HG03025 (cell line): ENCODE data around the gene GSG1L.
"Not testable (repeated sequence)": the region's sequence is repeated elsewhere in the genome, so short reads cannot be mapped to it uniquely, and the experiment has no call there.

Source experiments
- ATAC-seq: cut with Tn5 transposase; IDR thresholded peaks from one replicate; pipeline ENCODE4 v1.9.1; 2021; ENCODE audit warnings: mild to moderate bottlenecking, moderate library complexity; ENCODE audit not compliant: unreplicated experiment, low FRiP score

The GSG1L gene

DNA sequence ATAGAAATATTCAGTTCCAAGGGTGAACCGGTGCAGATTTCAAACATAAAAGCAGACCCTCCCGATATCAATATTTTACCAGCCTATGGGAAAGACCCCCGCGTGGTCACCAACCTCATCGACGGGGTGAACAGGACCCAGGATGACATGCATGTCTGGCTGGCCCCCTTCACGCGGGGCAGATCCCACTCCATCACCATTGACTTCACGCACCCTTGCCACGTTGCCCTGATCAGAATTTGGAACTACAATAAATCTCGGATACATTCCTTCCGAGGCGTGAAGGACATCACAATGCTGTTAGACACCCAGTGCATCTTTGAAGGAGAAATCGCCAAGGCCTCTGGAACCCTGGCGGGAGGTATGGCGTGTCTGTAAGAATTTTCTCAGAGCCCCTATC, 313.6 kb downstream of the GSG1L start:
- ATAC-seq, result no peak

GRCh38 chr16:27749547-27749875, 314.0 kb downstream of the GSG1L start:
- no peak for ATAC-seq

GRCh38 chr16:27748868-27749546, 314.5 kb downstream of the GSG1L start:
- ATAC-seq, result no peak

- no peak for ATAC-seq
Observed at GRCh38 chr16:27747946-27748345, 315.6 kb downstream of the GSG1L start.

GRCh38 chr16:27746076-27746855, 317.2 kb downstream of the GSG1L start:
- ATAC-seq, result no peak

- ATAC-seq, result no peak
Observed at GRCh38 chr16:27745348-27745747, 318.2 kb downstream of the GSG1L start.

- no peak for ATAC-seq
Observed at GRCh38 chr16:27743963-27744362, 319.6 kb downstream of the GSG1L start.

- not testable (repeated sequence) for ATAC-seq
Observed at GRCh38 chr16:27743001-27743400, 320.5 kb downstream of the GSG1L start.

GRCh38 chr16:27742333-27742732, 321.2 kb downstream of the GSG1L start:
- no peak for ATAC-seq

- ATAC-seq, result no peak
Observed at GRCh38 chr16:27740496-27741201, 322.9 kb downstream of the GSG1L start.

- no peak for ATAC-seq
Observed at GRCh38 chr16:27739606-27740357, 323.7 kb downstream of the GSG1L start.

GRCh38 chr16:27738596-27738995, 324.9 kb downstream of the GSG1L start:
- ATAC-seq, result no peak
